ENCODE results near the gene LILRA5. TPM values are rescaled to one million over a fixed set of nuclear protein-coding genes. Genes with fewer than 3 reads are reported as not detected.

Gene LILRA5
- total RNA-seq, result not detected in 2 replicates

DNA sequence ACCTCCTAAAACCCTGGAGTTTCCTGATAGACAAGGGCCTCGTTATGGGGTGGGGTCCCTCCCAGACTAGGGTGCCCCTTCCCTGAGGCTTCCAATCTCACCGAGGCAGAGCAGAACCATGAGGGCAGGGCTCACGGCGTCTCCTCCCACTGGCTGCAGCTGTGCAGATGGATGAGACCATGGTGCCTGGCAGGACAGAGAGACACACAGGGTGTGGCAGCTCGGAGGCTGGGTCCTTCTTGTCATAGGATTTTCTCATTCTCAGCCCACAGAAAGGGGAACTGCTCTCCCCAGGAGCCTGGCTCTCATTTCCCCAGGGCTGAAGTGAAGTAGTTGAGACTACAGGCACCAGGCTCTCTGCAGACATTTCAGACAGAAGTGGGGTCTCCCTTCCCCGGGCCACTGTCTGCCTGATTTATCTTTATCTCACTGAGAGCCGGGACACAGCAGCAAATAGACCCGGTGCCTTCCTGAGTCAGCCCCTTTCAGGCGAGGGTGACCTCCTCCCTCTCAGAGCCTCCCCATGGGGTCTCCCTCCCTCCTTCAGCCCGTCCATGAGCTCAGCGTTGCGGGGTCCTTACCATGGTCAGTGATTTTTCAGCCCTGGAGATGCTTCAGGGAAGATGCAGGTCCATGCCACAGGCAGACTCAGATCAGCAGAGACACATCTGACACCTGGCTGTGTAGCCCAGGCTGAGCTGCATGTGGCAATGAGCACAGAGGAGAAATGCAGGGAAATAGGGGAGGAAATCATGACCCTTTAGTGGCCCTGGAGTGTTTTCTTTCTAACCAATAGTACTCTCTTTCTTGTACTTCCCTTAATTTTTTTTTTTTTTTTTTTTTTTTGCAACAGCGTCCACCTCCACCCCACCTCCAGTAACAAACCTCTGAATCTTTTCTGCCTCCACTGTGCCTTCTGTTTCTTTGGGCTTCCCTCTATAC, at the start of gene LILRA5:
Gene LILRA5, minus strand, starts transcription at position 731 of the 942 bp plus-strand sequence. Its CDS starts 147 bp downstream, at position 584.

DNA sequence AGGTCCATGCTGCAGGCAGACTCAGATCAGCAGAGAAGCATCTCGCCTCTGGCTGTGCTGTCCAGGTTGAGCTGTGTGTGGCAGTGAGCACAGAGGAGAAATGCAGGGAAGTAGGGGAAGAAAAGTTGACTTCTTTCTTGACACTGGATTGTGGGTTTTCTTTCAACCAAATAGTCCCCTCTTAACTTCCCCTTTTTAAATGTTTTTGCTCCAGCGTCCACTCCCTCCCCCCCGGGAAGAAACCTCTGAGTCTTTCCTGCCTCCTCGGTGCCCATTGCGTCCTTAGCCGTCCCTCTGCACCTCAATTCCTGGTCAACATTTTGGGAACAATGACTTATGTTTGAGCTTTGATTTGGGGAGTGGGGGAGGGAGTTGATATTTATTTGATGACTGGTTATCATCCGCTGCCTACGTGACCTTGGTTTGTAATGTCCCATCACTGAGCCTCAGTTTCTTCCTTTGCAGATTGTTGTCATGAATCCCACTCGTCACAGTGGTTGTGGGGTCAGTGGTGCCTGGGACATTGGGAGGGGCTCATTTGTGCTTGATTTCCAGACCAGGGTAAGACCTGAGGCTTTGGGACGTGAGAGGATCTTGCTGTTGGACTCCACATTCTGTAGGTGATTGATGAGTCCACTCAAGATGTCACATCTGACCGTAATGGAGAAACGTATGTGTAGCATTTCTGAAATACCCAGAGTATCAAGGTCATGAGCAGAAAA, 31.8 kb downstream of the LILRA5 start, which contains the start of gene LILRB2:
Gene LILRB2, minus strand, starts transcription at position 104 of the 722 bp plus-strand sequence. CDS start 614 bp downstream, outside the sequence.

DNA sequence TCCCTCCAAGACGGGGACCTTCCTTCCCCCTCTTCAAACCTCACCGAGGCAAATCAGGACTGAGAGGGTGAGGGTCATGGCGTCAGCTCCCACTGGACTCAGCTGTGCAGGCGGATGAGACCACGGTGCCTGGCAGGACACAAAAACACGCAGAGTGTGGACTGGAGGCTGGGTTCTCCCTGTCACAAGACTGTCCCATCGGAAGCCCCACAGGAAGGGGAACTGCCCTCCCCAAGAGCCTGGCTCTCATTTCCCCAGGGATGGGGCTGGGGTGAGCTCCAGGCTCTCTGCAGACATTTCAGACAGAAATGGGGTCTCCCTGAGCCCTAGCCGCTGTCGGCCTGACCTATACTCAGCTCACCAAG, 55.9 kb downstream of the LILRA5 start, which contains the start of gene LILRB5:
Gene LILRB5, minus strand, starts transcription at position 158 of the 365 bp plus-strand sequence. Its CDS starts 80 bp downstream, at position 78.

Other genes starting within 250 kb of the LILRA5 start
- gene VSTM1, start 249.3 kb downstream of the LILRA5 start, total RNA-seq, result not detected in 2 replicates
- not detected in 2 replicates for gene TARM1, start 231.8 kb downstream of the LILRA5 start, total RNA-seq
- 0.72 and 1.1 TPM in 2 replicates for gene OSCAR, start 212.4 kb downstream of the LILRA5 start, total RNA-seq
- gene NDUFA3, start 210.3 kb downstream of the LILRA5 start, total RNA-seq, result 3.4 and 4.5 TPM in 2 replicates
- gene TFPT, start 197.5 kb downstream of the LILRA5 start, total RNA-seq, result 4.9 and 14.9 TPM in 2 replicates
- 40.3 and 50.6 TPM in 2 replicates for gene PRPF31, start 197.4 kb downstream of the LILRA5 start, total RNA-seq
- gene CNOT3, start 175.4 kb downstream of the LILRA5 start, total RNA-seq, result 3.4 and 7.5 TPM in 2 replicates
- gene LENG1, start 153.4 kb downstream of the LILRA5 start, total RNA-seq, result 5.5 and 6.7 TPM in 2 replicates
- 32.5 and 38.2 TPM in 2 replicates for gene TMC4, start 140.0 kb downstream of the LILRA5 start, total RNA-seq
- 19.2 and 30.1 TPM in 2 replicates for gene MBOAT7, start 123.6 kb downstream of the LILRA5 start, total RNA-seq
- gene TSEN34, start 121.9 kb downstream of the LILRA5 start, total RNA-seq, result 118 and 129 TPM in 2 replicates
- gene RPS9, start 112.3 kb downstream of the LILRA5 start, total RNA-seq, result 2,554 and 3,066 TPM in 2 replicates
- gene LILRB3, start 90.2 kb downstream of the LILRA5 start, total RNA-seq, result not detected in 2 replicates
- gene LILRA6, start 70.4 kb downstream of the LILRA5 start, total RNA-seq, result not detected in 2 replicates
- gene LILRB5, start 55.9 kb downstream of the LILRA5 start, total RNA-seq, result not detected in 2 replicates
- gene LILRB2, start 32.1 kb downstream of the LILRA5 start, total RNA-seq, result not detected in 2 replicates
- gene LILRA4, start 26.0 kb upstream of the LILRA5 start, total RNA-seq, result not detected in 2 replicates
- under 0.01 TPM in 1 of 2 replicates, not detected in the other for gene LAIR1, start 51.8 kb upstream of the LILRA5 start, total RNA-seq
- not detected in 2 replicates for gene TTYH1, start 102.3 kb upstream of the LILRA5 start, total RNA-seq
- gene LENG8, start 136.0 kb upstream of the LILRA5 start, total RNA-seq, result 11.5 and 16.4 TPM in 2 replicates
- gene LENG9, start 150.6 kb upstream of the LILRA5 start, total RNA-seq, result 15.4 and 24.5 TPM in 2 replicates
- 24.9 and 84.8 TPM in 2 replicates for gene CDC42EP5, start 160.1 kb upstream of the LILRA5 start, total RNA-seq
- gene LAIR2, start 189.7 kb upstream of the LILRA5 start, total RNA-seq, result not detected in 2 replicates

Data from tracheal epithelial cell (primary cell).